ENCODE results near the gene ZNF638. TPM values are rescaled to one million over a fixed set of nuclear protein-coding genes. Genes with fewer than 3 reads are reported as not detected.

Gene ZNF638
- total RNA-seq, 4 donors from 2014 or later, result 94.9 to 114 (median 109) TPM

GRCh38 chr2:71478806-71479205 lies 147.2 kb downstream of the ZNF638 start:
- 80 to 81% methylated on average over 6 of the region's 6 CpGs for WGBS, 2 donors
- no peak for DNase-seq (ENCODE audit: low spot score in 2 of 2)
- intact Hi-C loops (cut with DNase I; ENCODE audit: low total_unique reads), result no loop called here
- TF ChIP-seq CTCF (IDR thresholded peaks at IDR 0.05) (no peak), POLR2A (IDR thresholded peaks at IDR 0.05) (no peak)
- no peak overlapping the region for H3K4me3 ChIP-seq (ENCODE audit: low read depth, poor library complexity, severe bottlenecking)

GRCh38 chr2:71479261-71479660 lies 147.7 kb downstream of the ZNF638 start:
- WGBS, 2 donors, result 85 to 86% methylated on average over 5 of the region's 5 CpGs
- DNase-seq (ENCODE audit: low spot score in 2 of 2), result no peak
- no peak for TF ChIP-seq CTCF (IDR thresholded peaks at IDR 0.05)
- no peak for TF ChIP-seq POLR2A (IDR thresholded peaks at IDR 0.05)
- intact Hi-C loops (cut with DNase I; ENCODE audit: low total_unique reads), result no loop called here
- H3K4me3 ChIP-seq (ENCODE audit: low read depth, poor library complexity, severe bottlenecking), result no peak overlapping the region

DNA sequence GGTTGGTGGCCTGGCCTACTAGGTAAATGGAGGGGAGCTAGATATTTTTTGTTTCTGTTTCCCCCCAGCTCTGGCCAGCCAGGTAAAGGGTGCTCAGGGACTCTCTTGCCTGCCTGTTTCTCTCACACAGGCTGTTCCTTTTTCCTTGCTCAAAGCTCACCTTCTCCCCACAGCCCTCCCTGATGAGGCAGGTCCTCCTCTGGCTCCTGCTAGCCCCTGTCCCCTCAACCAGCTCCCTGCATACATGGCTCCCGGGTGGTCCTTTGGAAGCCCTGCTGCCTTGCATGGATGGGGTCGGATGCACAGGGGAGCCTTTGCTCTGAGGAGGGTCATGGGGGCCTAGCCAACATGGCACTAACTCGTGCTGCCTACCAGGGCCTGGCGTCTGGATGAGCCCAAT lies 149.5 kb downstream of the ZNF638 start:
- DNase-seq (ENCODE audit: low spot score in 2 of 2), result no peak
- TF ChIP-seq POLR2A (IDR thresholded peaks at IDR 0.05), result no peak
- no peak for TF ChIP-seq CTCF (IDR thresholded peaks at IDR 0.05)
- no peak overlapping the region for H3K4me3 ChIP-seq (ENCODE audit: low read depth, poor library complexity, severe bottlenecking)
- intact Hi-C loops (cut with DNase I; ENCODE audit: low total_unique reads), result no loop called here
- WGBS, 2 donors, result 89 to 91% methylated on average over 4 of the region's 4 CpGs

DNA sequence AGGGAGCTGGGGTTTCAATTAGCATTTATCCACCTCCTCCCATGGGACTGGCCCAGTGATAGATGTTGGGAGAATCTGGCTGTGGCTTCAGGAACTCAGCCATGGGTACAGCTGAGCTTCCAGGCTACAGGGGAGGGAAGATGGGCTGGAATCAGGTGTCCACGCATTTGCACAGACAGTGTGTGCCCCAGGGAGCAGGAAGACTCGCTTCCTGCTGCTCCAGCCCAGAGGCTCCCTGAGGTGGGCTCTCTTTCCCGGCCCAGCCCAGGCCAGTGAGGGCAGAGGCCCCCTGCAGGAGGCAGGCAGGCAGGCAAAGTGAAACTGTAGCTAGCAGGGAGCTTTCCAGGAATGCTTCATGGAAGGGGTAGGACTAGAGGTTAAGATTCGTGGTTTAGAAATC lies 150.5 kb downstream of the ZNF638 start:
- WGBS, 2 donors, result 63 to 65% methylated on average over 4 of the region's 4 CpGs

DNA sequence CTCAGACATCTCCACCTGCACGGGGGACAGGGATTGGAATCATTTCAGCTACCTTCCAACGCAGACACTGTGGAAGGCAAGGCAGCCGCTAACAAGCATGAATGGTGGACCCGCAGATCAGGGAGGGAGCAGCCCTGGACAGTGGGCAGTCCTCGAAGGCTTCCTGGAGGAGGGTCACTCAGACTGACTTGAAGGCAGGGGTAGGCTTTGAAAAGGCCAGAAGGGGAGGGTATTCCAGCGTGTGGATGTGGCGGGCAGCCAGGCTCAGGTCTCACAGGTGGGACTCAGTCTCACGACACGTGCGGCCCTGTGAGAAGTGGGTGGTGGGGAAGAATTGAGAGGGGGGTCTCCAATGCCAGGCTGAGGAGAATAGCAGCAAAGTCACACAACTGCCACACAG lies 151.7 kb downstream of the ZNF638 start:
- 83 to 94% methylated on average over 10 of the region's 10 CpGs for WGBS, 2 donors
- TF ChIP-seq POLR2A (IDR thresholded peaks at IDR 0.05) (no peak), CTCF (IDR thresholded peaks at IDR 0.05) (no peak)
- intact Hi-C loops (cut with DNase I; ENCODE audit: low total_unique reads), result no loop called here
- H3K4me3 ChIP-seq (ENCODE audit: low read depth, poor library complexity, severe bottlenecking), result no peak overlapping the region
- no peak for DNase-seq (ENCODE audit: low spot score in 2 of 2)

More for the DNA sequence above, 150.5 kb downstream of the ZNF638 start:
- DNase-seq (ENCODE audit: low spot score in 2 of 2), result no peak
- intact Hi-C loops (cut with DNase I; ENCODE audit: low total_unique reads), result no loop called here
- TF ChIP-seq CTCF (IDR thresholded peaks at IDR 0.05) (no peak), POLR2A (IDR thresholded peaks at IDR 0.05) (no peak)
- H3K4me3 ChIP-seq (ENCODE audit: low read depth, poor library complexity, severe bottlenecking), result no peak overlapping the region

- TF ChIP-seq CTCF (IDR thresholded peaks at IDR 0.05), result no peak
- no peak for TF ChIP-seq POLR2A (IDR thresholded peaks at IDR 0.05)
- DNase-seq (ENCODE audit: low spot score in 2 of 2), result no peak
- H3K4me3 ChIP-seq (ENCODE audit: low read depth, poor library complexity, severe bottlenecking), result no peak overlapping the region
- intact Hi-C loops (cut with DNase I; ENCODE audit: low total_unique reads), result no loop called here
- WGBS, 2 donors, result 84 to 95% methylated on average over 2 of the region's 2 CpGs
These were observed 152.8 kb downstream of the ZNF638 start for GRCh38 chr2:71484354-71484753.
